ENCODE measurements around the gene DNAJC1.

DNA sequence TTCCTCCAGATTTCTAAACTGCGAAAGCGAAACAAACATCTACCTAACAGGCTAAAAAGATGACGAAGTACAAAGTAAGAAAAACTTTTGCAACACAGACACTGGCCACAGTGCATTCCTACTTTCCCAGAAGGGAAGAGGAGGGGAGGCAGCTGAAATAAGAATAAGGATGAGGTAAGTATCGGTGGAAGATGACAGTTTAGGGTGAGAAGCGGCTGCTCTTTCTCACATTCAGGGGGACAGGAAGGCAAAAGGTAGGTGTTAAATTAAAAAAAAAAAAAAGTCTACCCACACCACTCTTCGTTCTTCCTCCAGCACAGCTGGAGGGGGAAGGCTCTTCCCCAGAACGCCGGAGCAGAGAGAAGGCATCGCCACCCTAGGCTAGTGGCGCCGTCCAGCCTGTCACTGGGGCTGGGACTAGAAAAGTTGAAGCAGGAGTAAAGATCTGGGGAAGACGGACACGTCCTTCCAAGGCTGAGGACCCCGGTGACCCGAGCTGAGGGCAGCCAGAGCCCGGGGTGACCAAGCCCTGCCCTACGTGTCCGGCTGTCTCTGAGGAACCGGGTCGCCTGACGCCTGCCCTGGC lies 846 bp downstream of the DNAJC1 start:
- TF ChIP-seq POLR2A (IDR thresholded peaks at IDR 0.05) (no peak), CTCF (IDR thresholded peaks at IDR 0.05) (no peak)
